HG03159 (cell line): Measurements from ENCODE around the gene ADGRA1.

Experiments
- ATAC-seq: cut with Tn5 transposase; IDR thresholded peaks from one replicate; pipeline ENCODE4 v1.9.1; 2021; ENCODE audit warnings: mild to moderate bottlenecking, moderate library complexity; ENCODE audit not compliant: unreplicated experiment

The ADGRA1 gene

DNA sequence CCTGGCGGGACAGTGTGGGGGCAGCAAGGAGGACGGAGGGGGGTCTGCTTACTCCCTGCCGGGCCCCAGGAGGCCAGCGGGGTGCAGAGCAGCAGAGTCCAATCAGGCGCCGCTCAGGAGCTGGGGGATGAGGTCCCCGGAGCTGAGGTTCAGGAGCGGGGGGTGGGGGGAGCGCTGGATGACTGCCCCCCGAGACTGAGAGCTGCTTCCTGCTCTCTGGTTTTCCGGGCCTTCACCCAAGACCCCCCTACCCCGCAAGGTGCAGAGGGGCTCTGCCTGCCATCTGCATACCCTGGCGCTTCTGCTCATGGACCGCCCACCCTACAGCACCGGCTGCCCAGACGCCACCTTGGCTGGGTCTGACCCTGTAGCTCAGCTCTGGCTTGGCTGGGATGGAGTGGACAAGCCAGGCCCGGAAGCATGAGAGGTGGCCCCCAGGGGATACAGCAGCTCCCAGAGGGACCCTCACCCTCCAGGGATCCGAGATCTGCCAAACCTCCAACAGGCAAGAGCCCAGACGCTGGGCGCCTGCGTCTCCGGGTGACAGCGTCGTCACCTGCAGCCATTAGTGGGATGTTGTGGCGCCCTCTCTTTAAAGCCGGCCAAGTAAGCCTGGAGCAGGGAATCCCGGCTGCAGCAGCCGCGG is 73.2 kb downstream of the ADGRA1 start:
- ATAC-seq: no peak

DNA sequence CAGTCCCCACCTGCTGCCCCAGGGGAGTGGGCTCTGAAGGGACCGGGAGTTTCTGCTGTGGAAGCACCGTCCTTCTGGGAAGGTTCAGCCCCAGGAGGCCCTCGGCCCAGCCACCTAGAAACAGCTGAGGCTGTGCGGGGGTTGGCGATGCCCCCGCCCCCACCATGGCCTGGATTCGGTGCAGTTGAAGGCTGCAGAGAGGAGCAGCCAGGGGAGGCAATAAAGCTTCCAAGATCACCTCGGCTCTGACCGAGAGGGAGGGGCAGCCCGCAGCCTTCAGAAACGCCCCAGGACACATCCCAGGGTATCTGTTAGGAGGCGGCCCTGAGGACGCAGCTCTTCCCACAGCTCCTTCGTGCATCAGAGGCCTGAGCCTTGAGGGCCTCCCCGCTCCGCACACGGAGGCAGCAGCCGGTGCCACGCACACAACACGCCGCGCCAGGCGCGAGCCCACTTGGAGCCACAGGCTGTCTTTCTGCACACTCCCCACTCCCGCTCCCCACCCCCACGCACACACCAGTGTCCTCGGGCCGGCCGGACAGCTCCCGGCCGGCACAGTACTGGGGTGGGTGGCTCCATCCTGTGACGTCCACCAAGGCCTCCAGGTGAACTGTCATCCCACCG is 73.9 kb downstream of the ADGRA1 start:
- no peak for ATAC-seq

DNA sequence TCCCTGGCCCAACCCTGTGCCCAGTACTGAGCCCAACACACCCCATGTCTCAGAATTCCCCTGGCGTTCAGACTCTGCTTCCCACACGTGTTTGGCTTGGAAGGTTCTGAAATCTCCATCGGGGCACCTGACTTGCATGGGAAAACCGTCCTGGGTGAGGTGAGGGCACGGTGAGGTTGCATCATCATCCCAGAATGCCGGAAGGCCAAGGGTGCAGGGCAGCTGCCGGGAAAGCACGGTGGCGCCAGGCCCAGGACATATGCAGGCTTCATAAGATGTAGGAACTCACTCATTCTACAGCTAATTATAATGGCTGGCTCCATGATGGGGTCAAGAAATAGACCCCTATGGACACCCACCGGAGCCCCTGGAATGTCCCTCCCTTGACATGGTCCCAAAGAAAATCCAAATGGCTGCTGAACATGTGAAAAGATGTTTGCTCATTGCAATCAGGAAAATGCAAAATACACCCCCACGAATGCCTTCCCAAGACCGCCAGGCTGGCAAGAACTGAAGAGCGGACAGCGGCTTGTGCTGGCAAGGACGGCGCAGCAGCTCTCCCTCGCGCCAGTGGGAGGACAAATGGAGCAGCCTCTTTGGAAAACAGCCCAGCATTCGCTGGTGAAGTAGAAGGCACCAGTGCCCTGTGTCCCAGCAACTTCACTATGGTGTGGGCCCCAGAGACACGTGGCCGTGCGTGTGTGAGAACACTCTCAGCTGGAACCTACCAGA is 74.6 kb downstream of the ADGRA1 start:
- no peak for ATAC-seq

DNA sequence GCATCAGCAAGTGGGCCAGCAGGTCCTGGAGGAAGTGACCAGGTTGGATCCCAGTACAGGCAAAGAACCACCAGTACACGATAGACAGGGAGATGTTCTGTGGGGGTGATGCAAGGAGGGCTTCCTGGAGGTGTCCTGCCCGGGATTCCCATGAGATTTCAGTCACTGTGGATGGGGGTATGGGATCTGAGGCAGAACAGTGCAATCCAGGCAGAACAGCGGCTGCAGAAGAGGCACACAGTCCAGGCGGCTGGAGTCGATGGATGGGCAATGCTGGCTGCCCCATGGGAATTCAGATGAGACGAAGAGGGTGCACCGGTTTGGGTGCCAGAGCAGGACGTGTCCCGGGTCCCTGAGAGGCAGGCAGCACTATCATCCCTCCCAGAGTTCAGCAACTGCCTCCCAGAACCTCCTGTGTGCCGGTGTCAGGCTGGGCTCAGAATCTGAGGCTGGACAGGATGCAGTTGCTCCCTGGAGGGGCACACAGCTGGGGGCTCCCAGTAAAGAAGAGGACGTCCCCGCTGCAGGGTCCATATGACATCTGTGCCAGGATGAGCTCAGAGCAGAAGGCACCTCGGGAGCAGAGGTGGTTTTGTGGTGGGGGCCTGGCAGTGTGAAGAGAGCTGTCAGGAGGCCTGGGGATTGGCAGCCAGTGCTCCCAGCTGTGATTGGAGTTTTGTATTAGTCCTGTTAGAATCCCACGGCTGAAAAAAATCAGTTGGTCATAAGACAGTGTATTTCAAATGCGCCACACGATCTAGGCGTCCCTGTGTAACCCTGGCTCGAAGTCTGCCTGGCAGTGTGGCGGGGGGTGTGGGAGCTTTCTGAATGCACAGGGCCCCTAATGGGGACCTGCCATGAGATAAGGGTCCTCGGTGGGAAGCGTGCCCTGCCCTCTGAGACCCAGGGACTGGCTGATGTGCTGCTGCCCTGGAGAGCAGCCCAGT is 75.5 kb downstream of the ADGRA1 start:
- no peak for ATAC-seq

DNA sequence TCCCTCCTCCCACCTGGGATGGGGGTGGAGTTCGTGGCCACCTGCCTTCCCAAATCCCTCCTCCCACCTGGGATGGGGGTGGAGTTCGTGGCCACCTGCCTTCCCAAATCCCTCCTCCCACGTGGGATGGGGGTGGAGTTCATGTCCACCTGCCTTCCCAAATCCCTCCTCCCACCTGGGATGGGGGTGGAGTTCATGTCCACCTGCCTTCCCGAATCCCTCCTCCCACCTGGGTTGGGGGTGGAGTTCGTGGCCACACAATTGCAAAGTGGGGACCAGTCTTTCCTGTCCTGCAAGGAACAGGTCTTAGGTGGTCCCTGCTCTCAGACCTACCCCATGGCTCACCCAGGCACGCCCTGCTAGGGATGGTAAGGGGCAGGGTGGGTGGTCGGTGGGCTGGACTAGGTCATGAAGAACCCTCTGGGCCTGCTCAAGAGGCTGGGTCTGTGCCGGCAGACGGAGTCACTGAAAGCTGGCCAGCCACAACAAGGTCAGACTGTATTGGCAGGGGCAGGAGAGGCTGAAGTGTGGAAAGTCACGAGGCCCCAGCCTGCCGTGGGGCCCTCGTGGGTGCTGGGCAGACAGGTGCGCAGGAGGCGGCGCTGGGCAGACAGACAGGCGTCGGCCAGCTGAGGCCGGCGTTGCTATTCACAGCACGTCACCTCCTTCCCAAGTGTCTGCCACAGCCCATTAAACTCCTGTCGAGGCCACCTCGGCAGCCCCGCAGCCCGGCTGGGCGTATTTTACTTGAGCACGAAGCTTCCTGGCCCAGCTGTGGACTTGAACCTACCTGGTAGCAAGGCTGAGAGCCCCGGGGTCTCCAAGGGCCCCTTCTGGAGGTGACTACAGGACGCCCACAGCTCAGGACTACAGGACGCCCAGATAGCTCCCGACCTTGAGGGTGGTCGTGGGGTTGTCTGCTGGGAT is 76.4 kb downstream of the ADGRA1 start:
- ATAC-seq: no peak

DNA sequence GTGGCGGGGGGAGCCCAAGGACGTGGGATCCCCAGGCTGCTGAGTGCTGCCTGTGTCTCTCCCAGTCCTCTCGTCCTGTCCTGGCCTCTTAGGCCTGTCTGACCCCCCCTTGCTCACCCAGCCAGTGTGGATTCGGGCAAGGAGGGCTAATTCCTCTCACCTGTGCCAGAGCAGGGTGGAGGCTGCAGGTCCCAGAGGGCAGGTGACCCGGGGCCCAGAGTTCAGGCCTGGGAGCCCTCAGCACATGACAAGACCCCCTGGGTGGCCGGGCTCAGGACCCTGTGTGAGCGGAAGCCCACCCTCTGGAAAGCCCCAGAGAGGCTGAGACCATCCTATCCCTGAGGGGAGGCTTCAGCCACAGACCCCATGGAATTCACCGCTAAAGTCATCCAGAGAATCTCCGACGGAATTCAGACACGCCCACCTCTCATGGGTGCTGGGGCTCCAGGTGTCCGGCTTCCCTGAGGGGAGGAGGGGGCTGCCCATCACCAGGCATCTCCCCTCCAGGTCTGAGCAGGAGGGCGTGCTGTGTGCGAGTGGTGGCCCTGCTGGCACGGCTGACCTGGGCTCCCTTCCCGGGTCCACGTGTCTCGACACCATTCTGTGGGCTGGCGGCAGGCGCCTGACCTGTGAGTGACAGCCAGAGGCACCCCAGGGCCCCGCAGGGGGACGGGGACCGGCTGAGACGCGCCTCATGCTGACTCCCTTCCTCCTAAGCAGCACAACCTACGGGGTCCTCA is 77.3 kb downstream of the ADGRA1 start:
- ATAC-seq: no peak

DNA sequence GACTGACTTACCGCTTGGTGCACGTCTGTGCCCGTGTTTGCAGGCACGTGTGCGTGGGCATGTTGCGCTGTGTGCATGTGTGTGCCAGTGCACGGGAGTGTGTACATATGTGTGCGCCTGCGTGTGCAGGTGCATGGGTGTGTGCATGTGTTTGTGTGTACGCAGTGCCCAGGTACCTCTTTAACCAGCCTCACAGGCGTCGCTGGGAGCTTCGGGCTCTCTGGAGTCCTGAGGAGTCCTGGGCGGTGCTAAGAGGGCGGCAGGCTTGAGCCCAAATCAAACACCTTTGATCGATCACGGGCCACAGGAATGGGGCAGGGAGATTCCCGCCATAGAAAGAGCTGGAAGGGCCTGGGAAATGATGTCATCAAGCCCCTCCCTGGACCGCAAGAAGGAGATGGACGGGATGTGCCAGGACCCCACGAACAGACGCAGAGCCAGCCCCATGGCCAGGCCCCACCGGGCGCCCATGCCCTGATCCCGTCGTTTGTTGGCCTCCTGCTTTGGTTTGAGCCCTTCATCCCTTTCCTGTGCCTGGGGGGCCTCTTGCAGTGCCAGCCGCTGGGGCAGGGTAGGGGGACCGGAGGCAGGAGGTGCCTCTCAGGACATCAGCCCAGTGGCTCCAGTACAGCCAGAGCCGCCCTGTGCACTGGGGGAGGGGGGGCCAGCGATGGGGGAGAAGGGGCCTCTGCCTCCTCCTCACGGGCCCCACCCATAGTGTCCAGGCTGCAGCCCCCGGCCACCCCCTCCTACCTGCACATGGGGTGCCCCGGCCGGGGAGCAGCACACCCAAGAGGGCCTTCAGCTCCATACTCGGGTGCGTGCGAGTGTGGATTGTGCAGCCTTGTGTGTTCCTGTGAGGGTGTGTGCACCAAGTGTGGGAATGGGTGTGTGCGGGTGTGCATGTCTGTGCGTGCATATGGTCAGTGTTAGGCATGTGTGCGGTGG is 78.1 kb downstream of the ADGRA1 start:
- ATAC-seq: no peak

DNA sequence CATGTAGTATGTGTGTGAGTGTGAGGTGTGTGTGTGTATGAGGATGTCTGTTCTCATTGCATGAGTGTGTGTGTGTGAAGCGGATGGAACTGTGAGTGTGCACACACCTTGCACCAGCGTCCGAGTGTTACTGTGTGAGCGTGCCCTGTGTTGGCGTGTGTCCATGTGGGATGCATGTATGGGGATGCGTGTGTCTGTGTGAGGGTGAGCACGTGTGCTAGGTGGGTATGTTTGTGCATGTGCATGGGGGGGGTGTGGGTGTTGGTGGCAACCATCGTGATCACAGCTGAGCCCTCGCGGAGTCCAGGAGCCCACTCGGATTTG is 78.7 kb downstream of the ADGRA1 start:
- ATAC-seq: no peak

DNA sequence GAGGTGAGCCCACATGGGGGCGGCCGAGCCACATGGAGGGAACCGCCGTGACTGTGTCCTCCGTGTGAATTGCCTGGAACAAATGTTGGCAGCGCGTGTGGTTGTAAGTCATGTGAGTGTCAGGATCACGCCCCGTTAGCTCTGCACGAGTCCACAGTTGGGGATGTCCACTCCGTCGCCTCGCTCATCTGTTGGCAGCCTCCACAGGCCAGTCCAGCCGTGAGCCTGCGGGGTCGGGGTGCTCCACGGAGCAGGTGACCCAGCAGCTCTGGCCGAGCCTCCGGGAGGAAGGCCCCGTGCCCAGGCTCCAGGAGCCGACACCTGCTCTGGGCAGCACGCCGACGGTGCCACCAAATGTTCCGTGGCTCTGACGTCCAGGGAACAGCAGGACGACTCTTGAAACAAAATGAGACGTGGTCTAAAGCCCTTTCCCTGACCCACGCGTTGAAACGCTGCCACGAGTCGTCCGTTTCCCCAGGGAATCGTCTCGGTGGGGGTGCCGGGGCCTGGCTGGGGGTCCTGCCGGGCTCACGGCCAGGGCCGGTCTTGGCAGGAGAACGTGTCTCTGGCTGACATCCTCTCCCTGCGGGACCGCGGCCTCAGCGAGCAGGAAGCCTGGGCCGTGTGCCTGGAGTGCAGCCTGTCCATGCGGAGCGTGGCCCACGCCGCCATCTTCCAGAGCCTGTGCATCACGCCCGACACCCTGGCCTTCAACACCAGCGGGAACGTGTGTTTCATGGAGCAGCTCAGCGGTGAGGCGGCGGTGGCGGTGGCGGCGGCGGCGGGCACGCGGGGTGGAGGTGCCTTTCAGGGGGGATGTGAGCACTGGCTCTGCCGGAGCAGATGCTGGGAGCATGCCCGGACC is 79.3 kb downstream of the ADGRA1 start:
- no peak for ATAC-seq

DNA sequence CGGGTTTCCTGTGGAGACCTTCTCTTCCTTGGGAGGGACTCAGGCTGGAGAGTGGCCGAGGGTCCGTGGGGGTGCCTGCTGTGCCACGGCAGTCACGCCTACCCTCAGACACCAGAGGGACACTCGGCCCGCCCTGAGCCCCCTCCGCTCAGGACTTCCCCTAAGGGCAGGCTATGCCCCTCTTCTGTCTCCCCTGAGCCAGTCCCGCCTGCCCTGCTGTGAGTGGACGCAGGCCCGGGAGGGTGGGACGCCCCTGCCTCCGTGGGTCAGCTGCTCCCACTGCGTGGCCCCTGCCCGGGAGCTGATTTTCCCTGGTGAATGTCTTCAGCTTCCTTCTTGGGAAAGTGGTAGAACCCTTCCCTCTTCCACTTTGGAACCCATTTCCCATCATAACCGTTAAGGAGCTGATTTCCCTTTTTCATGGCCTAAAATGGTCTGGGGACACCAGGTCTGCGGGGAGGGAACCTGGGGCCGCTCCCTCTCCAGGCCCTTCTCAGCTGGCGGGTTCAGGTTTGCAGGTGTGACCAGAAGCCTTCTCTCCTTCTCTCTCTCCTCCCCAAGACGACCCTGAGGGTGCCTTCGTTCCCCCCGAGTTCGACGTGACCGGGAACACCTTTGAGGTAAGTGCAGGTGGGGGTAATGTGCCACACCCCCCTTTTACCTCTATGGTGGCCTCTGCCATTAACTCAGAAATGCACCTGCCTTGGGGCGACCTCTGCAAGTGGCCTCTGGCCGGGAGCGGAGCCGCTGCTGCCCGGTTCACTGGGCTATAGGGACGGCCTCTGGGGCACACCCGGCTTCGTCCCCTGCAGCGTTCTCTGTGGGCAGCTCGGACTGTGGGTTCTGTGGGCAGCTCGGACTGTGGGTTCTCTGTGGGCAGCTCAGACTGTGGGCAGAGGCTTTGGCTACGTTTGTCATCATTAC is 80.2 kb downstream of the ADGRA1 start:
- ATAC-seq: no peak

DNA sequence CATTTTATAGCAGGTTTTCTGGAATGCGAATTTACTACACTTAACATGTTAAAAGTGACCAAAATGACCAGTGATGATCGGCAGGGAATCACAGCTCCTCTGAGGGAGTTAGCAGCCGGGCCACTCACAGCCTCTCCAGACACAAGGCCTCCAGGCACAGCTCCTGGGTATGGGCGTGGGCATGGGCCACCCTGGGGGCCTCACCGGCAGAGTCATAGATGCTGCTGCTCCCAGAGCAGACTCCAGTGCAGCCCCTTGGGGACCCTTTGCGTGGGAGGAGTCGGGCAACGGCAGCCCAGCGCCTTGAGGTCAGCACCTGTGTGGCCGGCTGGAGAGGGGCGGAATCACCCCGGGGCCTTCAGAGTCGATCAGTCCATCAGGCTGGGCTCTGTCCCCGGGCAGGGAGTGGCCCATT is 80.9 kb downstream of the ADGRA1 start:
- no peak for ATAC-seq

DNA sequence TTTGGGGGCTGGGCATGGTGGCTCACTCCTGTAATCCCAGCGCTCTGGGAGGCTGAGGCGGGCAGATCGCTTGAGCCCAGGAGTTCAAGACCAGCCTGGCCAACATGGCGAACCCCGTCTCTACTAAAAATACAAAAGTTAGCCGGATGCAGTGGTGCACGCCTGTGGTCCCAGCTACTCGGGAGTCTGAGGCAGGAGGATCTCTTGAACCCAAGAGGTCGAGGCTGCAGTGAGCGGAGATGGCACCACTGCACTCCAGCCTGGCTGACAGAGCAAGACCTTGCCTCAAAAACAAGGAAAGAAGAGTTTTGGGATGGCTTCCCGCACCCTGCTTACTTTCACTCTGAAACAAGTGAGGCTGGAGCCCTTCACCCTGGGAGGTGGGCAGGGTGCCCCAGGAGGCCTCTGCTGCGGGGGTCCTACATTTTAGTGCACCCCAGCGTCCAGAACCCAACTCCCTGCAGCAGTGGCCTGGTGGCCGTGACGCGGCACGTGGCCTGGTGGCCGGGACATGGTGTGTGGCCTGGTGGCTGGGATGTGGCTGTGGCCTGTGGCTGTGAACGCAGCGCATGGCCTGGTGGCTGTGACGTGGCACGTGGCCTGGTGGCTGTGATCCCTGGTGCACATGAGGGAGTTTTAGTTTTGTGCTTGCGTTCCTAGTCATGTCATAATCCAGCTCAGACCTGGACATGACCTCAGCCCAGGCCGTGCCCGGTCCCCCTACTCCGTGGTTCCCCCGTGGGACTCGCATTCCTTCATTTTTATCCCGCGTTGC is 81.6 kb downstream of the ADGRA1 start:
- ATAC-seq: no peak

DNA sequence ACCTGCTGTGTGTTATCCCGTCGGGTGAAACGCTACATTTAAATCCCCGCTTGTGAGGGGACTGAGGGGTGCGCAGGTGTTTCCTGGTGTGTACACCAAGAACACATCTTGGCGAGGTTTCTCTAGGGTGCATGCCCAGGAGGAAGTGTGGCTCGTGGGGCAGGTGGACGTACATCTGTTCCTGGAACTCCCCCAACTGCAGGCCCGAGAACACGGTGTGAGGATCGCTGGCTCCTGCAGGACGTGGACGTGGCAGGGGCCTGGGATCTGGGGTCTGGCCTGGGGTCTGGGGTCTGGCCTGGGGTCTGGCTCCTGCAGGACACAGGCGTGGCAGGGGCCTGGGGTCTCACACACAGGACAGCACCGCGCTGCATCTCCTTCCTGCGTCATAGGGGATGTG is 82.4 kb downstream of the ADGRA1 start:
- no peak for ATAC-seq

DNA sequence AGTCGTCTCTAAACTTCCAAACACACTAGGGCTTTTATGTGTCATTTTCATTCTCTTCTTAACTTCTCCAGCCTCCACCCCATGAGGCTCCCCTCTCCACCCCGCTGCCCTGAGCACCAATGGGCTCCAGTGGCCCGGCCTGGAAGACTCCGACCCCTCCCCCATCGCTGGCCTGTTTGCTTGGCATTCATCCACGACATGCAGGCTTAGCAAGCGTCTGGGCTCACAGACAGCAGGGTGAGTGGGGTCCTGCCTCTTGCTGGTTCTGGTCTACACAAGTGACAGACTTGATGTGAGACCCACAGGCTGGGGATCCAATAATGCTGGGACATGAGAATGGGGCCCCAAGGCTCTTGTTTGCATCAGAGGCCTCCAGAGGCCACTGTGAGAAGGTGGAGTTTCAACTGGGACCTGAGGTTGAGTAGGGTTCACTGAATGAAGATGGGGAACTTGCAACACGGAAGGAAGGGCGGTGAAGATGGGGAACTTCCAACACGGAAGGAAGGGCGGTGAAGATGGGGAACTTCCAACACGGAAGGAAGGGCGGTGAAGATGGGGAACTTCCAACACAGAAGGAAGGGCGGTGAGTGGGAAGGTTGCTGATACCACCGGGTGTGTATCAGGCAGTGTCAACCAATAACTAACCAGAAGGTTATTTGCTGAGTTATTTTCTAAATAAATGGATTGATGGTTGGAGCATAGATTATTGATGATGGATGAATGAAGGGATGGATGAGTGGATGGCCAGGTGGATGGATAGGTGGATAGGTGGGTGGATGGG is 86.3 kb downstream of the ADGRA1 start:
- no peak for ATAC-seq

DNA sequence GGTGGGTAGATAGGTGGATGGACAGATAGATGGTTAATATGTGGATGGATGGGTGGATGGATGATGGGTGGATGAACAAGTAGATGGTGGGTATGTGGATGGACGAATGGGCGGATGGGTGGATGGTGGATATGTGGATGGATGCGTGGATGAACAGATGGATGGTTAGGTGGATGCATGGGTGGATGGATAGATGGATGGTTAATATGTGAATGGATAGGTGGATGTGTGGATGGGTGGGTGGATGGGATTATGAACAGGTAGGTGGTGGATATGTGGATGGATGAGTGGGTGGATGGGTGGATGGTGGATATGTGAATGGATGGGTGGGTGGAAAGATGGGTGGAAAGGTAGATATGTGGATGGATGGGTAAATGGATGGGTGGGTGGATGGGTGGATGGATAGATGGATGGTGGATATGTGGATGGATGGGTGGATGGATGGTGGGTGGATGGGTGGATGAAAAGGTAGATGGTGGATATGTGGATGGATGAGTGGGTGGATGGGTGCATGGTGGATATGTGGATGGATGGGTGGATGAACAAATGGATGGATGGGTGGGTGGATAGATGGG is 87.1 kb downstream of the ADGRA1 start:
- ATAC-seq: no peak
